GM23248 (cell line): ENCODE measurements around the gene TMEM98. TPM values are rescaled to one million over a fixed set of nuclear protein-coding genes. Genes with fewer than 3 reads are reported as not detected.
A peak's percentile ranks its signal among the peaks of the same experiment; 100 is the strongest.

Experiments used
- DNase-seq: peaks from one replicate; pipeline ENCODE4 v3.0.0-alpha.2; 2015
- H2AFZ ChIP-seq: fragments of 200-600 bp; sonication (generic); 2 replicates; pipeline ENCODE4 v1.6.1; 2016; ENCODE audit warnings: antibody characterized with exemption
- H3F3A ChIP-seq: fragments of 200-600 bp; sonication (generic); 2 replicates; pipeline ENCODE4 v1.6.1; 2016; ENCODE audit warnings: mild to moderate bottlenecking, antibody characterized with exemption, mixed run types; ENCODE audit not compliant: insufficient read depth
- H3K27ac ChIP-seq: fragments of 200-600 bp; sonication (generic); 2 replicates; pipeline ENCODE4 v1.5.1; 2016; ENCODE audit warnings: mild to moderate bottlenecking
- H3K27me3 ChIP-seq: fragments of 200-600 bp; sonication (generic); replicated peaks from 2 replicates; pipeline ENCODE4 v1.6.1; 2016; ENCODE audit warnings: mild to moderate bottlenecking; ENCODE audit not compliant: insufficient read depth
- H3K36me3 ChIP-seq: fragments of 200-600 bp; sonication (generic); 2 replicates; pipeline ENCODE4 v1.6.1; 2016; ENCODE audit warnings: low read depth, mild to moderate bottlenecking
- H3K4me1 ChIP-seq: fragments of 200-600 bp; sonication (generic); 2 replicates; pipeline ENCODE4 v1.6.1; 2016; ENCODE audit warnings: mild to moderate bottlenecking; ENCODE audit not compliant: insufficient read depth
- H3K4me2 ChIP-seq: fragments of 200-600 bp; sonication (generic); one replicate; pipeline ENCODE4 v1.6.1; 2016; ENCODE audit warnings: mild to moderate bottlenecking; ENCODE audit not compliant: unreplicated experiment
- H3K4me3 ChIP-seq: fragments of 200-600 bp; sonication (generic); 2 replicates; pipeline ENCODE4 v1.5.1; 2016; ENCODE audit warnings: mild to moderate bottlenecking
- H3K79me2 ChIP-seq: fragments of 200-600 bp; sonication (generic); 2 replicates; pipeline ENCODE4 v1.6.1; 2016; ENCODE audit warnings: mild to moderate bottlenecking; ENCODE audit not compliant: insufficient read depth
- H3K9ac ChIP-seq: fragments of 200-600 bp; sonication (generic); 2 replicates; pipeline ENCODE4 v1.6.1; 2016; ENCODE audit warnings: mild to moderate bottlenecking
- H3K9me2 ChIP-seq: fragments of 200-600 bp; sonication (generic); 2 replicates; pipeline ENCODE4 v1.6.1; 2016; ENCODE audit warnings: mixed run types, mild to moderate bottlenecking, moderate library complexity; ENCODE audit not compliant: insufficient read depth
- H3K9me3 ChIP-seq: fragments of 200-600 bp; sonication (generic); one replicate; pipeline ENCODE4 v1.6.1; 2017; ENCODE audit warnings: low read depth
- H4K20me1 ChIP-seq: fragments of 200-600 bp; sonication (generic); 2 replicates; pipeline ENCODE4 v1.6.0; 2016; ENCODE audit not compliant: insufficient read depth
- EZH2 ChIP-seq: fragments of 200-600 bp; sonication (generic); IDR thresholded peaks from 2 replicates; pipeline ENCODE4 v1.6.1; 2018; ENCODE audit warnings: antibody characterized with exemption, mild to moderate bottlenecking; ENCODE audit not compliant: insufficient read depth, poor library complexity, severe bottlenecking
- EZH2phosphoT487 ChIP-seq: fragments of 200-600 bp; sonication (generic); IDR thresholded peaks from 2 replicates; pipeline ENCODE4 v1.6.1; 2018; ENCODE audit warnings: antibody characterized with exemption, moderate library complexity, mild to moderate bottlenecking, low read depth; ENCODE audit not compliant: insufficient read depth
- WGBS, 2 experiments: methylation state at CpG; one replicate each; pipeline ENCODE4 v1.1.6; 2015 to 2017; ENCODE audit warnings: low lambda C conversion rate in 2 of 2, low coverage in 1 of 2; ENCODE audit errors: missing lambda C conversion rate in 2 of 2; 5-methylcytosine and 5-hydroxymethylcytosine counted together
- in situ Hi-C: fragments of 300-500 bp; cut with MboI; formaldehyde crosslinking; loops from 2 replicates; pipeline ENCODE4 v1.15.0; 2020
- polyA plus RNA-seq: library from polyadenylated mRNA; unstranded; fragments of >200 nt; fragmentation: Nextera tagmentation; extraction: Ambion mirVana; gene quantifications from 2 replicates; pipeline ENCODE4 v1.2.1, GENCODE V29; 2016
- total RNA-seq: library from RNA; depleted of rRNA; stranded (reverse); fragments of >200 nt; shearing (Covaris generic); gene quantifications from 2 replicates; pipeline ENCODE4 v1.2.3, GENCODE V29; 2014

TMEM98 gene
- total and polyA plus RNA-seq, 2 experiments from 2014 or later = 148 to 153 TPM

DNA sequence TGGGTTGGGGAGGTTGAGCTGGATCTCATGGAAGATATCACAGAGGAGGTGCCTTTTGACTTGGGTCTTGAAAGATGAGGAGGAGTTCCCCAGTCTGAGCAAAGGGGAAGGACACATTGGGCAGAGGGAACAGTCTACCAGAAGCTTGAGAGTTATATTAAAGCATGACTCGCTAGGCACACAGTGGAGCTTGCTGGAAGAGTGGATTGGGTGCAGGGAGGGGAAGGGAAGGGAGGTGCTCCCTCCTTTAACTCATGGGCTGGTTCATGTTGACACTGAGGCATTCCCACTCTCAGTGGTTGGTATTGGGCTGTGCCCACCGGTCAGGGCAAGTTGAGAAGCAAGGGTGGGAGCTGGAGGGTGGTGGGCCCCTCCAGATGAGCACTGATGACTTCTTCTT lies 5.9 kb downstream of the TMEM98 start:
- Histone ChIP-seq H3K27me3 (no peaks in the 10 kb centered on the region), H4K20me1 (no peaks in the 10 kb centered on the region), H3F3A (peaks cover 6% of the 10 kb centered on the region), H2AFZ (no peak overlapping the region), H3K36me3 (peaks cover 8% of the 10 kb centered on the region; the same call in 1 of the 2 replicates), H3K79me2 (peaks cover 15% of the 10 kb centered on the region), H3K9me3 (no peaks in the 10 kb centered on the region), H3K9ac (no peak overlapping the region), H3K4me2 (no peak overlapping the region), H3K27ac (no peak overlapping the region), H3K4me1 (peaks cover 4% of the 10 kb centered on the region; the same call in 1 of the 2 replicates), H3K4me3 (no peak overlapping the region), H3K9me2 (no peaks in the 10 kb centered on the region)
- in situ Hi-C loops = no loop called here
- TF ChIP-seq EZH2 = no peak
- no peak for TF ChIP-seq EZH2phosphoT487
- peak; percentile 11 for DNase-seq
- WGBS, 2 experiments = 91 to 97% methylated on average over 2 of the region's 2 CpGs

DNA sequence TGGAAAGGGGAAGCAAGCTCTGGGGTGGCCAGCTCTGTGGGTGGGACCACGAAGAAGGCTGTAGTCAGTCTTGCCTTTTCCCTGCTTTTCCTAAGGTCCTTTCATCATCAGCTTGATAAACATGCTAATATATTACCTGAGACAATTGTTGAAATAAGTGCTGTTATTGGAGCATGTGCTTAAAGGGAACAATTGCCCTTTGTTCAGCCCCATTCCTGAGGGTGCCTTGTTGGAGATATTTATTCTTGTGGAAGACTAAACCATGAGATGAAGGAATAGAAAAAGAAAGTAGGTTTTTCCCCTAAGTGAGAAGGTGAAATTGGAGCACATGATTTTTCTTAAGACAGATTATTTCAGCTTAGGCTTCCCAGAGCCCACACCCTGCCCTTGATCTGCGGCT lies 7.8 kb downstream of the TMEM98 start:
- in situ Hi-C loops = no loop called here
- no peak for TF ChIP-seq EZH2
- no peak for TF ChIP-seq EZH2phosphoT487
- DNase-seq = no peak
- Histone ChIP-seq H3K4me1 (no peaks in the 10 kb centered on the region), H2AFZ (no peak overlapping the region), H3K9me2 (no peaks in the 10 kb centered on the region), H3F3A (peaks cover 3% of the 10 kb centered on the region; the same call in 1 of the 2 replicates), H3K4me2 (no peak overlapping the region), H3K4me3 (no peak overlapping the region), H3K79me2 (no peaks in the 10 kb centered on the region; the same call in 1 of the 2 replicates), H3K9me3 (no peaks in the 10 kb centered on the region), H3K27me3 (no peaks in the 10 kb centered on the region), H4K20me1 (no peaks in the 10 kb centered on the region), H3K9ac (no peak overlapping the region), H3K36me3 (peaks cover 8% of the 10 kb centered on the region; the same call in 1 of the 2 replicates), H3K27ac (no peak overlapping the region)
- 53 to 76% methylated on average over 2 of the region's 2 CpGs for WGBS, 2 experiments

GRCh38 chr17:32936186-32936893 lies 8.4 kb downstream of the TMEM98 start:
- no peak for DNase-seq
- H3K4me1 ChIP-seq = no peaks in the 10 kb centered on the region
- H3K4me3 ChIP-seq = no peak overlapping the region
- in situ Hi-C loops = no loop called here
- no peaks in the 10 kb centered on the region for H3K27me3 ChIP-seq
- H3K4me2 ChIP-seq = no peak overlapping the region
- H2AFZ ChIP-seq = no peak overlapping the region
- TF ChIP-seq EZH2 (no peak), EZH2phosphoT487 (no peak)
- H3K9me3 ChIP-seq = no peaks in the 10 kb centered on the region
- WGBS, 2 experiments = 77% methylated on average over 15 of the region's 15 CpGs
- H3K27ac ChIP-seq = no peak overlapping the region
- H4K20me1 ChIP-seq = no peaks in the 10 kb centered on the region
- no peaks in the 10 kb centered on the region for H3K9me2 ChIP-seq
- H3K36me3 ChIP-seq = peaks cover 14% of the 10 kb centered on the region; the same call in 1 of the 2 replicates
- no peaks in the 10 kb centered on the region for H3K79me2 ChIP-seq
- H3F3A ChIP-seq = peaks cover 9% of the 10 kb centered on the region; the same call in 1 of the 2 replicates
- H3K9ac ChIP-seq = no peak overlapping the region

- no peaks in the 10 kb centered on the region for H3K4me1 ChIP-seq
- no peak overlapping the region for H2AFZ ChIP-seq
- H3K4me3 ChIP-seq = no peak overlapping the region
- in situ Hi-C loops = no loop called here
- peak; percentile 75 for DNase-seq
- H3K79me2 ChIP-seq = no peaks in the 10 kb centered on the region
- TF ChIP-seq EZH2phosphoT487 (no peak), EZH2 (no peak)
- H3K9ac ChIP-seq = no peak overlapping the region
- no peaks in the 10 kb centered on the region for H3K27me3 ChIP-seq
- WGBS, 2 experiments = 24 to 33% methylated on average over 14 of the region's 14 CpGs
- H3K4me2 ChIP-seq = no peak overlapping the region
- H3K36me3 ChIP-seq = peaks cover 19% of the 10 kb centered on the region; the same call in 1 of the 2 replicates
- peaks cover 16% of the 10 kb centered on the region for H3F3A ChIP-seq
- no peaks in the 10 kb centered on the region for H3K9me3 ChIP-seq
- H4K20me1 ChIP-seq = no peaks in the 10 kb centered on the region
- no peak overlapping the region for H3K27ac ChIP-seq
- no peaks in the 10 kb centered on the region for H3K9me2 ChIP-seq
Observed at GRCh38 chr17:32936894-32937500, 9.0 kb downstream of the TMEM98 start.
